ENCODE data around the gene IFNAR1. TPM values are rescaled to one million over a fixed set of nuclear protein-coding genes. Genes with fewer than 3 reads are reported as not detected.
A peak's percentile ranks its signal among the peaks of the same experiment; 100 is the strongest.

Gene IFNAR1
- total RNA-seq, 3 donors from 2014 or later (not counting 1 experiment from before 2014, with no cell fraction given): 15.0 to 21.3 (median 19.3) TPM

DNA sequence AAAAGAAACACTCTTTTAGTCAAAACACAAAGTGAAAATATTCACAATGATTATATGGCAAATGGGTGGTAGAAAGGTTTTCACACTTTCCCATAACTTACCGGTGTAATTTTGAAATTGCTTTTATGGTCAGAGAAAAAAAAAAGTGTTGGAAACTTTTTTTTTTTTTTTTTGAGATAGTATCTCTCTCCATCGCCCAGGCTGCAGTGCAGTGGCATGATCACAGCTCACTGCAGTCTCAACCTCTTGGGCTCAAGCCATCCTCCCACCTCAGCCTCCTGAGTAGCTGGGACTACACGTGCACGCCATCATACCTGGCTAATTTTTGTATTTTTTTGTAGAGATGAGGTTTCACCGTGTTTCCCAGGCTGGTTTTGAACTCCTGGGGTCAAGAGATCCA, 81.7 kb downstream of the IFNAR1 start:
- Mint-ChIP-seq H3K4me1 (peaks cover 3 to 15% of the 10 kb centered on the region in 2 donors), H3K36me3 (no peaks in the 10 kb centered on the region), H3K4me3 (no peak overlapping the region), H3K27ac (no peak overlapping the region), H3K27me3 (ENCODE audit: low read depth in 2 of 2) (peaks cover 52 to 55% of the 10 kb centered on the region in 2 donors), H3K9me3 (no peaks in the 10 kb centered on the region)
- Histone ChIP-seq H3K9me3 (ENCODE audit: control insufficient read depth, insufficient read depth, low read length) (no peaks in the 10 kb centered on the region), H3K4me1 (ENCODE audit: control insufficient read depth, insufficient read depth, low read length) (peaks cover 32% of the 10 kb centered on the region), H3K36me3 (ENCODE audit: control insufficient read depth, insufficient read depth, low read length) (no peaks in the 10 kb centered on the region), H3K27me3 (ENCODE audit: control insufficient read depth, insufficient read depth, low read length) (peaks cover 55% of the 10 kb centered on the region), H3K4me3 (ENCODE audit: low read length) (no peak overlapping the region), H3K27ac (ENCODE audit: low read length) (no peak overlapping the region)
- TF ChIP-seq, protein P1, sequence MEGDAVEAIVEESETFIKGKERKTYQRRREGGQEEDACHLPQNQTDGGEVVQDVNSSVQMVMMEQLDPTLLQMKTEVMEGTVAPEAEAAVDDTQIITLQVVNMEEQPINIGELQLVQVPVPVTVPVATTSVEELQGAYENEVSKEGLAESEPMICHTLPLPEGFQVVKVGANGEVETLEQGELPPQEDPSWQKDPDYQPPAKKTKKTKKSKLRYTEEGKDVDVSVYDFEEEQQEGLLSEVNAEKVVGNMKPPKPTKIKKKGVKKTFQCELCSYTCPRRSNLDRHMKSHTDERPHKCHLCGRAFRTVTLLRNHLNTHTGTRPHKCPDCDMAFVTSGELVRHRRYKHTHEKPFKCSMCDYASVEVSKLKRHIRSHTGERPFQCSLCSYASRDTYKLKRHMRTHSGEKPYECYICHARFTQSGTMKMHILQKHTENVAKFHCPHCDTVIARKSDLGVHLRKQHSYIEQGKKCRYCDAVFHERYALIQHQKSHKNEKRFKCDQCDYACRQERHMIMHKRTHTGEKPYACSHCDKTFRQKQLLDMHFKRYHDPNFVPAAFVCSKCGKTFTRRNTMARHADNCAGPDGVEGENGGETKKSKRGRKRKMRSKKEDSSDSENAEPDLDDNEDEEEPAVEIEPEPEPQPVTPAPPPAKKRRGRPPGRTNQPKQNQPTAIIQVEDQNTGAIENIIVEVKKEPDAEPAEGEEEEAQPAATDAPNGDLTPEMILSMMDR (IDR thresholded peaks at IDR 0.05): no peak
- ATAC-seq: peak in 2 of 3 donors; percentile 36 to 55
- DNase-seq: no peak
- intact Hi-C loops (cut with micrococcal nuclease): no loop called here
- 44% methylated on average over 2 of the region's 5 CpGs for WGBS (ENCODE audit: insufficient coverage)

Other genes with a start within 250 kb of the IFNAR1 start
- gene IFNAR2, start 95.0 kb upstream of the IFNAR1 start, total RNA-seq: 100 to 1,000 TPM in 1 of 3 donors, 10 to 100 TPM in 2; 65.4 to 105 (median 70.9) TPM
- 10 to 100 TPM; 18.4 to 27.8 (median 27.3) TPM for gene IL10RB, start 58.6 kb upstream of the IFNAR1 start, total RNA-seq
- gene IFNGR2, start 78.4 kb downstream of the IFNAR1 start, total RNA-seq: 10 to 100 TPM in 1 of 3 donors, 1 to 10 TPM in 2; 3.6 to 16.5 (median 8.6) TPM
- gene TMEM50B, start 155.0 kb downstream of the IFNAR1 start, total RNA-seq: 10 to 100 TPM; 34.5 to 42.1 (median 40.5) TPM
- under 1 TPM in 2 of 3 donors, not detected in 1; 0.41 to 0.63 TPM for gene DNAJC28, start 166.7 kb downstream of the IFNAR1 start, total RNA-seq
- gene GART, start 217.1 kb downstream of the IFNAR1 start, total RNA-seq: 10 to 100 TPM; 33.4 to 53.1 (median 34.6) TPM
- gene SON, start 218.1 kb downstream of the IFNAR1 start, total RNA-seq: 100 to 1,000 TPM; 348 to 442 (median 416) TPM